ENCODE results near the gene TMEM156. TPM values are rescaled to one million over a fixed set of nuclear protein-coding genes. Genes with fewer than 3 reads are reported as not detected.

Gene TMEM156
- total and polyA plus RNA-seq, 2 experiments from 2014 or later: not detected

GRCh38 chr4:38989487-38989886 lies 42.7 kb downstream of the TMEM156 start:
- Histone ChIP-seq H4K20me1 (replicated peaks; ENCODE audit: insufficient read depth) (no peaks in the 10 kb centered on the region), H3K79me2 (replicated peaks; ENCODE audit: insufficient read depth) (no peaks in the 10 kb centered on the region), H3K27ac (ENCODE audit: low read depth) (no peak overlapping the region), H3K27me3 (ENCODE audit: insufficient read depth) (no peaks in the 10 kb centered on the region), H3K9me2 (ENCODE audit: insufficient read depth) (no peaks in the 10 kb centered on the region), H3K4me1 (ENCODE audit: insufficient read depth) (no peaks in the 10 kb centered on the region; the same call in 1 of the 2 replicates), H3K4me3 (no peak overlapping the region), H3K36me3 (ENCODE audit: insufficient read depth) (no peaks in the 10 kb centered on the region), H3K4me2 (no peak overlapping the region), H2AFZ (no peak overlapping the region), H3F3A (replicated peaks; ENCODE audit: low read depth) (no peaks in the 10 kb centered on the region)
- TF ChIP-seq ZNF331 (CRISPR knock-in tag; IDR thresholded peaks at IDR 0.05; ENCODE audit: low read depth): no peak
- no peak for TF ChIP-seq ETS1 (IDR thresholded peaks at IDR 0.05)
- no peak for TF ChIP-seq CREB1 (CRISPR knock-in tag; IDR thresholded peaks at IDR 0.05; ENCODE audit: low read depth)
- TF ChIP-seq ZNF462 (CRISPR knock-in tag; IDR thresholded peaks at IDR 0.05): no peak
- no peak for TF ChIP-seq JUNB (IDR thresholded peaks at IDR 0.05; ENCODE audit: unreplicated experiment)
- no peak for TF ChIP-seq EZH2phosphoT487 (IDR thresholded peaks at IDR 0.05; ENCODE audit: unreplicated experiment)
- no peak for TF ChIP-seq ZNF114 (CRISPR knock-in tag; IDR thresholded peaks at IDR 0.05)
- TF ChIP-seq POLR2AphosphoS5 (IDR thresholded peaks at IDR 0.05; ENCODE audit: low read depth): no peak
- no peak for TF ChIP-seq CTCF (conservative IDR thresholded peaks at IDR 0.05; ENCODE audit: low read depth in 2 of 2)
- no peak for TF ChIP-seq EZH2 (IDR thresholded peaks at IDR 0.05; ENCODE audit: low read depth, unreplicated experiment)
- no peak for TF ChIP-seq REST (IDR thresholded peaks at IDR 0.05; ENCODE audit: unreplicated experiment)
- no peak for TF ChIP-seq NANOG (IDR thresholded peaks at IDR 0.05; ENCODE audit: borderline replicate concordance)
- no peak for TF ChIP-seq STAT1 (IDR thresholded peaks at IDR 0.05; ENCODE audit: unreplicated experiment)
- Mint-ChIP-seq H3K36me3 (ENCODE audit: low read depth) (no peaks in the 10 kb centered on the region), H3K4me1 (peaks cover 8% of the 10 kb centered on the region), H3K9me3 (no peaks in the 10 kb centered on the region), H3K27ac (no peak overlapping the region), H3K4me3 (no peak overlapping the region), H3K27me3 (ENCODE audit: insufficient read depth, low read depth, poor library complexity) (peaks cover 4% of the 10 kb centered on the region)
- ATAC-seq (no peak), DNase-seq (ENCODE audit: low spot score) (no peak)
